PFSK-1 (cell line): ENCODE measurements around the gene IQGAP1. TPM values are rescaled to one million over a fixed set of nuclear protein-coding genes. Genes with fewer than 3 reads are reported as not detected.

Experiments used
- FOXP2 ChIP-seq: optimal IDR thresholded peaks from 2 replicates; pipeline ENCODE3; 2011; ENCODE audit warnings: borderline replicate concordance, control low read depth, inconsistent platforms; ENCODE audit not compliant: insufficient read depth; ENCODE audit errors: extremely low read length, extremely low read depth
- POLR2AphosphoS5 ChIP-seq: IDR thresholded peaks from 2 replicates; pipeline ENCODE4 v1.6.1; 2012; ENCODE audit warnings: low read depth, mild to moderate bottlenecking, control low read depth, low read length, moderate library complexity
- SIN3A ChIP-seq: IDR thresholded peaks from 2 replicates; pipeline ENCODE4 v1.6.1; 2012; ENCODE audit warnings: mild to moderate bottlenecking, low read length, moderate library complexity, borderline replicate concordance; ENCODE audit not compliant: insufficient read depth
- TAF1 ChIP-seq: IDR thresholded peaks from 2 replicates; pipeline ENCODE4 v1.6.1; 2012; ENCODE audit warnings: low read length, control low read depth, borderline replicate concordance; ENCODE audit not compliant: insufficient read depth
- polyA plus RNA-seq: library from polyadenylated mRNA; unstranded; fragments of >200 nt; gene quantifications from one replicate; pipeline ENCODE4 v1.2.1, GENCODE V29; 2012; ENCODE audit warnings: low read depth, missing spikeins; ENCODE audit not compliant: insufficient read length
- TF ChIP-seq, protein P1 (sequence below), 2 experiments: IDR thresholded peaks; 2 replicates each; pipeline versions ENCODE4 v1.6.1 to v1.8.0; 2011 to 2012; ENCODE audit warnings: low read depth in 2 of 2, low read length in 2 of 2, control low read depth in 1 of 2, inconsistent platforms in 1 of 2, mild to moderate bottlenecking in 1 of 2, moderate library complexity in 1 of 2; ENCODE audit not compliant: insufficient read depth in 1 of 2

IQGAP1 gene
- 62.9 TPM for polyA plus RNA-seq

GRCh38 chr15:90387534-90388461, at the start of gene IQGAP1:
IQGAP1 (plus strand) TSS chr15:90388242; CDS start chr15:90388342, 100 bp downstream.
- TF ChIP-seq FOXP2 (no peak), POLR2AphosphoS5 (peak; percentile 91), SIN3A (peak; percentile 79; the same call in 1 of the 2 replicates), TAF1 (peak; percentile 88)
- TF ChIP-seq, protein P1, sequence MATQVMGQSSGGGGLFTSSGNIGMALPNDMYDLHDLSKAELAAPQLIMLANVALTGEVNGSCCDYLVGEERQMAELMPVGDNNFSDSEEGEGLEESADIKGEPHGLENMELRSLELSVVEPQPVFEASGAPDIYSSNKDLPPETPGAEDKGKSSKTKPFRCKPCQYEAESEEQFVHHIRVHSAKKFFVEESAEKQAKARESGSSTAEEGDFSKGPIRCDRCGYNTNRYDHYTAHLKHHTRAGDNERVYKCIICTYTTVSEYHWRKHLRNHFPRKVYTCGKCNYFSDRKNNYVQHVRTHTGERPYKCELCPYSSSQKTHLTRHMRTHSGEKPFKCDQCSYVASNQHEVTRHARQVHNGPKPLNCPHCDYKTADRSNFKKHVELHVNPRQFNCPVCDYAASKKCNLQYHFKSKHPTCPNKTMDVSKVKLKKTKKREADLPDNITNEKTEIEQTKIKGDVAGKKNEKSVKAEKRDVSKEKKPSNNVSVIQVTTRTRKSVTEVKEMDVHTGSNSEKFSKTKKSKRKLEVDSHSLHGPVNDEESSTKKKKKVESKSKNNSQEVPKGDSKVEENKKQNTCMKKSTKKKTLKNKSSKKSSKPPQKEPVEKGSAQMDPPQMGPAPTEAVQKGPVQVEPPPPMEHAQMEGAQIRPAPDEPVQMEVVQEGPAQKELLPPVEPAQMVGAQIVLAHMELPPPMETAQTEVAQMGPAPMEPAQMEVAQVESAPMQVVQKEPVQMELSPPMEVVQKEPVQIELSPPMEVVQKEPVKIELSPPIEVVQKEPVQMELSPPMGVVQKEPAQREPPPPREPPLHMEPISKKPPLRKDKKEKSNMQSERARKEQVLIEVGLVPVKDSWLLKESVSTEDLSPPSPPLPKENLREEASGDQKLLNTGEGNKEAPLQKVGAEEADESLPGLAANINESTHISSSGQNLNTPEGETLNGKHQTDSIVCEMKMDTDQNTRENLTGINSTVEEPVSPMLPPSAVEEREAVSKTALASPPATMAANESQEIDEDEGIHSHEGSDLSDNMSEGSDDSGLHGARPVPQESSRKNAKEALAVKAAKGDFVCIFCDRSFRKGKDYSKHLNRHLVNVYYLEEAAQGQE (IDR thresholded peaks at IDR 0.05; ENCODE audit: insufficient read depth in 1 of 2, low read depth in 2 of 2, low read length in 2 of 2) = no peak; a peak in 1 of 4 replicates

- no peak for TF ChIP-seq SIN3A
- TF ChIP-seq FOXP2 = no peak
- no peak for TF ChIP-seq POLR2AphosphoS5
Observed at GRCh38 chr15:90338532-90338931, 49.5 kb upstream of the IQGAP1 start.

DNA sequence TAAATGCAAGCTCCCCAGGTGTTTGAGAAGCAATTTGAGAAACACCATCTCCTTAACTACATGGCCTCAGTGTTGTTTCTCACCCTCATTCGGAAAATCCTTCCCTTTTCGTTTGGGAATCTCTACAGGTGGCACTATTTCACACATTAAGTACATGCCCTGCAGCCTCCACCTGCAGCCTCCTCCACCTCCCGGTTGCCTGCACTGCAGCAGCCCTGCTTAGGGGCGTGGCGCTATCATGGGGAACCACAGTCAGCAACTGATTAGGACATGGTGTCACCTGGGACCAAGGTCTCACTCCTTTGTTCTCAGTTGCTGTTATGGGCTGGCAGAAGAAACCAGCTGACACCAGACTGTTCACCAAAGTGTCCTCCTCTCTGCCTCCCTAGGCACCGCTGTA, 47.7 kb upstream of the IQGAP1 start:
- TF ChIP-seq FOXP2 (no peak), SIN3A (no peak), POLR2AphosphoS5 (no peak), TAF1 (no peak)
- TF ChIP-seq, protein P1 (IDR thresholded peaks at IDR 0.05; ENCODE audit: insufficient read depth in 1 of 2, low read depth in 2 of 2, low read length in 2 of 2) = no peak

DNA sequence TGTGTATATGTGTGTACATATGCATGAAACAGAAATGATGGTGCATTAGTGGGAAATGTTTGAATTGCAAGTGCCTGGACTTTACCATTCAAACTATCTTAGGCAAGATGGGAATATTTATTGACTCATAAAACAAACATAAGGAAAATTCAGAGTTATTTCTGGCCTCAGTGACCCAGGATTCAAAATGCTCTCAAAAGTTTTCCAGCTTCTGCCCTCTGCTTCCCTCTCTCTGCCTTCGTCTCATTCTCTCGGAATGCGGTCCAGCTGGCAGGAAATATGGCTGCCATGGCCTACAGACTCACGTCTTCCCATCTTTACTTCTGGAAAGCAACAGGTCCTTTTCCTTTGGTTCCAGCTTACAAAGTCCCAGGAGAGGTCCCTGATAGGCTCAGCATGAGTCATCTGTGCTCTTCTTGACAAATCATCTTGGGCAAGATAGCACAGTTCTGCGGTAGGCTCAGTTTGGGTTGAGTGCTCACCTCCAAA, 44.7 kb upstream of the IQGAP1 start:
- TF ChIP-seq SIN3A (no peak), POLR2AphosphoS5 (no peak), FOXP2 (no peak), TAF1 (no peak)
- TF ChIP-seq, protein P1 (IDR thresholded peaks at IDR 0.05; ENCODE audit: insufficient read depth in 1 of 2, low read depth in 2 of 2, low read length in 2 of 2) = no peak

DNA sequence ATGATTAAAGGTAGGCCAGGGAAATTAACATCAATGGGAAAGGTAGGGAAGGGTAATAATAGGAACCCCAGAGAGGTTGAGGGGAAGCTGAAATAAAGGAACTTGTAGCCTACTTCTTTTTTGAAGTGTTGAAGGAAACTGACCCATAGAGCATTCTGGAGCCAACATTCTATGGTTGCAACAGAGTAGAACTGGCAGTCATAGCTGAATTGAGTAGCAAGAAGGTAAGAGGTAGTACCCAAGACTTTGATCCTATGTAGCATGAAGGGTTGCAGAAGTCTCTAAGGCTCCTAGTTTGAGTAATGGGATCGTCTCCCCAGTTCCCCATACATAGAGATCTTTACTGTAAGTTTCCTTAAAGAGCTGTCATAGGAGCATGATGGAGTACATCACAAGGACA, 43.4 kb upstream of the IQGAP1 start:
- no peak for TF ChIP-seq FOXP2
- no peak for TF ChIP-seq SIN3A
- TF ChIP-seq POLR2AphosphoS5 = no peak
- TF ChIP-seq, protein P1 (IDR thresholded peaks at IDR 0.05; ENCODE audit: insufficient read depth in 1 of 2, low read depth in 2 of 2, low read length in 2 of 2) = no peak
- TF ChIP-seq TAF1 = no peak
